ENCODE data around the gene ZBTB8B. TPM values are rescaled to one million over a fixed set of nuclear protein-coding genes. Genes with fewer than 3 reads are reported as not detected.
"Not testable (repeated sequence)": the region's sequence is repeated elsewhere in the genome, so short reads cannot be mapped to it uniquely, and the experiment has no call there.

The ZBTB8B gene
- 0.02 and 0.32 TPM in 2 replicates for total RNA-seq (2014; rRNA removed; shearing (Covaris generic))

GRCh38 chr1:32464716-32465577 lies at the start of gene ZBTB8B:
Gene ZBTB8B (plus strand): TSS chr1:32465072. CDS start chr1:32470625, 5,553 bp downstream.
- peak; percentile 89 for DNase-seq (ENCODE audit: low read depth)

- no peak for DNase-seq (ENCODE audit: low read depth)
Measured at GRCh38 chr1:32421775-32422174, 43.1 kb upstream of the ZBTB8B start.

- peak; percentile 62 for DNase-seq (ENCODE audit: low read depth)
Measured at GRCh38 chr1:32426489-32427255, 38.2 kb upstream of the ZBTB8B start.

- DNase-seq (ENCODE audit: low read depth): no peak
Measured at GRCh38 chr1:32427264-32427963, 37.5 kb upstream of the ZBTB8B start.

GRCh38 chr1:32431736-32432400 lies 33.0 kb upstream of the ZBTB8B start:
- DNase-seq (ENCODE audit: low read depth): no peak

GRCh38 chr1:32438136-32438535 lies 26.7 kb upstream of the ZBTB8B start:
- DNase-seq (ENCODE audit: low read depth): no peak

- DNase-seq (ENCODE audit: low read depth): not testable (repeated sequence)
Measured at GRCh38 chr1:32438777-32439176, 26.1 kb upstream of the ZBTB8B start.

GRCh38 chr1:32441467-32441866 lies 23.4 kb upstream of the ZBTB8B start:
- DNase-seq (ENCODE audit: low read depth): not testable (repeated sequence)

- peak; percentile 80 for DNase-seq (ENCODE audit: low read depth)
Measured at GRCh38 chr1:32447469-32448185, 17.2 kb upstream of the ZBTB8B start.

- peak; percentile 84 for DNase-seq (ENCODE audit: low read depth)
Measured at GRCh38 chr1:32448186-32448772, 16.6 kb upstream of the ZBTB8B start.

GRCh38 chr1:32448773-32449456 lies 16.0 kb upstream of the ZBTB8B start:
- peak; percentile 33 for DNase-seq (ENCODE audit: low read depth)

- DNase-seq (ENCODE audit: low read depth): not testable (repeated sequence)
Measured at GRCh38 chr1:32449457-32449831, 15.4 kb upstream of the ZBTB8B start.

- DNase-seq (ENCODE audit: low read depth): peak; percentile 47
Measured at GRCh38 chr1:32454726-32455125, 10.1 kb upstream of the ZBTB8B start.

- DNase-seq (ENCODE audit: low read depth): no peak
Measured at GRCh38 chr1:32455958-32456357, 8.9 kb upstream of the ZBTB8B start.

GRCh38 chr1:32458798-32459197 lies 6.1 kb upstream of the ZBTB8B start:
- DNase-seq (ENCODE audit: low read depth): not testable (repeated sequence)

- not testable (repeated sequence) for DNase-seq (ENCODE audit: low read depth)
Measured at GRCh38 chr1:32462977-32463376, 1.9 kb upstream of the ZBTB8B start.

- peak; percentile 36 for DNase-seq (ENCODE audit: low read depth)
Measured at GRCh38 chr1:32464191-32464715, 619 bp upstream of the ZBTB8B start.

GRCh38 chr1:32465578-32465933 lies 684 bp downstream of the ZBTB8B start:
- DNase-seq (ENCODE audit: low read depth): no peak

- DNase-seq (ENCODE audit: low read depth): no peak
Measured at GRCh38 chr1:32466761-32467160, 1.9 kb downstream of the ZBTB8B start.

GRCh38 chr1:32468791-32469190 lies 3.9 kb downstream of the ZBTB8B start:
- no peak for DNase-seq (ENCODE audit: low read depth)
